Measurements from ENCODE around the gene KIF14.

The KIF14 gene

DNA sequence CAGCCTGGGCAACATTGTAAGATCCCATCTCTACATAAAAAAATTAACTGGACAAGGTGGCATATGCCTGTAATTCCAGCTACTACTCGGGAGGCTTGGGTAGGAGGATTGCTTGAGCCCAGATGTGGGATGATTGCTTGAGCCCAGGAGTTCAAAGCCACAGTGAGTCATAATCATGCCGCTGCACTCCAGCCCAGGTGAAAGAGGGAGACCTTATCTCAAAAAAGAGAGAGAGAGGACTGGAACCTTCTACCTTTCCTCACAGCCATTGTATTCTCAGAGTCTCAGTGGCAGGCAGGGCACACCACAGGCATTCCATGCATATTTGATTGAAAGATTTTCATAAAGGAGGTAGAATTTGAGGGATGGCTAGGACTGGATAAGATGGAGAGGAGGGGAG is 78.4 kb downstream of the KIF14 start:
- no peak for DNase-seq (ENCODE audit: low read depth)
- TF ChIP-seq, protein P1, sequence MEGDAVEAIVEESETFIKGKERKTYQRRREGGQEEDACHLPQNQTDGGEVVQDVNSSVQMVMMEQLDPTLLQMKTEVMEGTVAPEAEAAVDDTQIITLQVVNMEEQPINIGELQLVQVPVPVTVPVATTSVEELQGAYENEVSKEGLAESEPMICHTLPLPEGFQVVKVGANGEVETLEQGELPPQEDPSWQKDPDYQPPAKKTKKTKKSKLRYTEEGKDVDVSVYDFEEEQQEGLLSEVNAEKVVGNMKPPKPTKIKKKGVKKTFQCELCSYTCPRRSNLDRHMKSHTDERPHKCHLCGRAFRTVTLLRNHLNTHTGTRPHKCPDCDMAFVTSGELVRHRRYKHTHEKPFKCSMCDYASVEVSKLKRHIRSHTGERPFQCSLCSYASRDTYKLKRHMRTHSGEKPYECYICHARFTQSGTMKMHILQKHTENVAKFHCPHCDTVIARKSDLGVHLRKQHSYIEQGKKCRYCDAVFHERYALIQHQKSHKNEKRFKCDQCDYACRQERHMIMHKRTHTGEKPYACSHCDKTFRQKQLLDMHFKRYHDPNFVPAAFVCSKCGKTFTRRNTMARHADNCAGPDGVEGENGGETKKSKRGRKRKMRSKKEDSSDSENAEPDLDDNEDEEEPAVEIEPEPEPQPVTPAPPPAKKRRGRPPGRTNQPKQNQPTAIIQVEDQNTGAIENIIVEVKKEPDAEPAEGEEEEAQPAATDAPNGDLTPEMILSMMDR (IDR thresholded peaks at IDR 0.05; ENCODE audit: low read depth, low read length, missing control alignments): no peak
- H3K4me3 ChIP-seq (ENCODE audit: low read depth, low read length): no peak overlapping the region

DNA sequence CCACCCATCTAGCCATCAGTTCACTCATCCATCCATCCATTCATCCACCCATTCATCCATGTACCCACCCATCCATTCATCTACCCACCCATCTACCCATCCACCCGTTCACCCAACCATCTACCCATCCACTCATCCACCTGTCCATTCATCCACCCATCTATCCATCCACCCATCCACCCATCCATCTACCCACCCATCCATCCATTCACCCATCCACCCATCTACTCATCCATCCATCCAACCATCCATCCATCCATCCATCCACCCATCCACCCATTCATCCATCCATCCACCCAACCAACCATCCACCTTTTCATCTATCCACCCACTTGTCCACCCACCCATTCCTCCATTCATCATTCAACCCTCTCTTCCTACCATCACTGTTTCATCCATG is 80.3 kb downstream of the KIF14 start:
- no peak overlapping the region for H3K4me3 ChIP-seq (ENCODE audit: low read depth, low read length)
- DNase-seq (ENCODE audit: low read depth): no peak
- TF ChIP-seq, protein P1 (IDR thresholded peaks at IDR 0.05; ENCODE audit: low read depth, low read length, missing control alignments): no peak

DNA sequence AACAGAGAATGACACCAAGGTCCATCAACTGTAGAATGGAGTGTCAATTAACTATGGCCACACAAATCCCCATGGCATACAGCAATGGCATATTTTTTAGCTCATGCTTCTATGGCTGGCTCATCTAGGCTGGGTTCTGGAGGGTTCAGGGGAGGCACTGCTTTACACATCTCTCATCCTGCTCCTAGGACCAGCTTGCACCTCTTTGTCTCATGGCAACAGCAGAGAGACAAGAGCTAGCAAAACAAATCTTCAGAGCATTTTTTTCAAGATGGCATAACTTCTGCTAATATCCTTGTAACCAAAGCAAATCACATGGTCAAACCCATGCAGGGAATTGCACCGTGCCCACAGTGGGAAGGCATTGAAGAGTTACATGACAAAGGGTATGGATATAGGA is 82.4 kb downstream of the KIF14 start:
- no peak overlapping the region for H3K4me3 ChIP-seq (ENCODE audit: low read depth, low read length)
- TF ChIP-seq, protein P1 (IDR thresholded peaks at IDR 0.05; ENCODE audit: low read depth, low read length, missing control alignments): no peak
- DNase-seq (ENCODE audit: low read depth): no peak

DNA sequence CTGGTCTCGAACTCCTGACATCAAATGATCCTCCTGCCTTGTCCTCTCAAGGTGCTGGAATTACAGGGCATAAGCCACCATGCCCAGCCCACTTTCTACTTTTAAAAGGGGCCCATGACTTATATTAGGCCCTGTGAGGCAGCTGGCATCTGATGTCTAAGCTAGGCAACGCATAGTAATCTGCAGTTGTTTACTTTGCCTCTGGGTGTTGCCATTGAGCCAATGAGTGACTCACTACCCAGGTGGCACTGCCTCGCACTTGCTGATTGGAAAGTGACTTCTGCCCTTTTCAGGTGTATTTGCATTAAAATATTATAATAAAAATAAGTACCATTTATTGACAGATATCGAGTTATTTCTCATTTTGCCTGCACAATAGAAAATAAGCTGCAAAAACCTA is 84.9 kb downstream of the KIF14 start:
- TF ChIP-seq, protein P1 (IDR thresholded peaks at IDR 0.05; ENCODE audit: low read depth, low read length, missing control alignments): peak; percentile 62
- H3K4me3 ChIP-seq (ENCODE audit: low read depth, low read length): no peak overlapping the region
- DNase-seq (ENCODE audit: low read depth): no peak

DNA sequence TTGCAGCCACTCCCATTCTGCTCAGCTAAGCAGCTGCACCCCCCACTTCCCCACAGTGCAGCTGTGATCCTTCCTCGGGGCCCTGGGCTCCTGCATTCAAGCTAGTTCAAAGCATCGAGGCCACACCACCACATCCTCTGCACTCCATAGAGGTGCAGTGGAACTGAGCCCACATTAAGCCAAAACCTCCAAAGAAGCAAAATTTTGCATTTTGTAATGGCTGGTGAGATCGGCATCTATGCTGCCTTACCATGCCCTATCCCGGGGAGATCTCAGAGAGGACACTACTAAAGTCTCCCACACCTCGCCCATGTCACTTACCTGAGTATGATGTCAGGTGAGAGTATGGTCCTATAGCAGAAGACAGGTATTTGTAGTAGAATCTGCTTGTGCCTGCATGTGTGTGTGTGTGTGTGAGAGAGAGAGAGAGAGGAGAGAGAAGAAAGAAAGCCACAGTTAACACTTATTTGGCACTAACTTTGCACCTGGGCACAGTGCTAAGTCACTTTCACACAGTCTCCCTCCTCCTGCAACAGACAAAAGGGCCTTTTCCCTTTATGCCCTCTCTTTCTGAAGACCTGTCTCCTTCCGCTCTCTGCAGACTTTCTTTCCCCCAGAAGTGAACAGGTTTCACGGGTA is 89.8 kb downstream of the KIF14 start:
- DNase-seq (ENCODE audit: low read depth): no peak
- H3K4me3 ChIP-seq (ENCODE audit: low read depth, low read length): no peak overlapping the region
- TF ChIP-seq, protein P1 (IDR thresholded peaks at IDR 0.05; ENCODE audit: low read depth, low read length, missing control alignments): no peak

- H3K4me3 ChIP-seq (ENCODE audit: low read depth, low read length): no peak overlapping the region
- TF ChIP-seq, protein P1 (IDR thresholded peaks at IDR 0.05; ENCODE audit: low read depth, low read length, missing control alignments): no peak
- DNase-seq (ENCODE audit: low read depth): no peak
Measured at GRCh38 chr1:200528858-200529606, 91.5 kb downstream of the KIF14 start.

All from GM12864 (cell line).